ENCODE measurements around the gene PAK4.

GRCh38 chr19:39132344-39132969 lies 6.9 kb downstream of the PAK4 start:
- TF ChIP-seq EP300 (IDR thresholded peaks at IDR 0.05; ENCODE audit: low read length) (no peak), POLR2AphosphoS5 (IDR thresholded peaks at IDR 0.05; ENCODE audit: control insufficient read depth, insufficient read depth, low read depth, low read length) (no peak), SETDB1 (IDR thresholded peaks at IDR 0.05; ENCODE audit: low read length) (no peak)
